K562 (cell line): ENCODE measurements around the gene C16orf86. TPM values are rescaled to one million over a fixed set of nuclear protein-coding genes. Genes with fewer than 3 reads are reported as not detected.

Experiments
- ARID4B ChIP-seq: sonication (generic); formaldehyde crosslinking; IDR thresholded peaks from 2 replicates; pipeline ENCODE4 v1.8.0; 2022; ENCODE audit warnings: mild to moderate bottlenecking, missing genetic modification reagents
- ATF4 ChIP-seq: fragments of 450-650 bp; formaldehyde crosslinking; IDR thresholded peaks from 2 replicates; pipeline ENCODE4 v1.4.0; 2022; ENCODE audit warnings: mild to moderate bottlenecking, moderate library complexity
- CXXC5 ChIP-seq: fragments of 250-450 bp; sonication (Bioruptor Pico); IDR thresholded peaks from 2 replicates; pipeline ENCODE4 v1.8.0; 2022; ENCODE audit warnings: inconsistent platforms, mild to moderate bottlenecking, moderate library complexity
- ETV1 ChIP-seq: fragments of 450-650 bp; conservative IDR thresholded peaks from 2 replicates; pipeline ENCODE4 v1.6.1; 2016; ENCODE audit warnings: missing genetic modification characterization, control low read depth, low read depth, missing compliant biosample characterization
- HNRNPL ChIP-seq: fragments of 200-400 bp; formaldehyde crosslinking; IDR thresholded peaks from 2 replicates; pipeline ENCODE4 v1.6.1; 2017; ENCODE audit warnings: low read depth, mild to moderate bottlenecking, low read length
- ILK ChIP-seq: fragments of 450-650 bp; IDR thresholded peaks from 2 replicates; pipeline ENCODE4 v1.6.1; 2016; ENCODE audit warnings: missing genetic modification characterization, low read depth, mild to moderate bottlenecking, missing compliant biosample characterization, moderate library complexity, borderline replicate concordance
- KLF1 ChIP-seq: fragments of 450-650 bp; IDR thresholded peaks from 2 replicates; pipeline ENCODE4 v1.6.1; 2016; ENCODE audit warnings: missing genetic modification characterization, missing compliant biosample characterization
- NCOA6 ChIP-seq: fragments of 450-650 bp; IDR thresholded peaks from 2 replicates; pipeline ENCODE4 v1.6.1; 2017; ENCODE audit warnings: mild to moderate bottlenecking
- RBM17 ChIP-seq: fragments of 200-400 bp; formaldehyde crosslinking; IDR thresholded peaks from 2 replicates; pipeline ENCODE4 v1.6.1; 2017; ENCODE audit warnings: low read depth, mild to moderate bottlenecking, low read length, borderline replicate concordance
- SIN3A ChIP-seq, 2 experiments: fragments of 150-350 bp in 1 of 2; IDR thresholded peaks; 2 replicates each; pipeline ENCODE4 v1.6.1; 2011 to 2016; ENCODE audit warnings: borderline replicate concordance in 2 of 2, low read depth in 2 of 2, low read length in 2 of 2, mild to moderate bottlenecking in 2 of 2, moderate library complexity in 2 of 2; ENCODE audit not compliant: control insufficient read depth in 1 of 2
- ZBTB33 ChIP-seq: sonication (generic); formaldehyde crosslinking; IDR thresholded peaks from 2 replicates; pipeline ENCODE4 v1.8.1; 2023; ENCODE audit warnings: mild to moderate bottlenecking, missing genetic modification reagents
- ZNF146 ChIP-seq: IDR thresholded peaks from one replicate; pipeline ENCODE4 v1.6.1; 2018; ENCODE audit warnings: missing compliant biosample characterization; ENCODE audit not compliant: unreplicated experiment
- ZNF41 ChIP-seq: fragments of 250-450 bp; sonication (Bioruptor Pico); conservative IDR thresholded peaks from 2 replicates; pipeline ENCODE4 v1.4.0; 2020; ENCODE audit warnings: mild to moderate bottlenecking
- polyA plus RNA-seq, 8 experiments: library from polyadenylated mRNA; depleted of rRNA in 4 of 8; stranded (reverse) in 5 of 8; unstranded in 3 of 8; fragments of >200 nt; fragmentation: Nextera tagmentation in 2 of 8; fragmentation: Illumina TruSeq in 1 of 8; extraction: Ambion mirVana in 2 of 8; extraction: Trizol in 1 of 8; gene quantifications; 2 replicates each; pipeline versions ENCODE4 v1.2.1 to v1.2.3, GENCODE V29; 2011 to 2014; ENCODE audit warnings: inconsistent platforms in 1 of 8, missing spikeins in 1 of 8
- total RNA-seq, 7 experiments: library from RNA; depleted of rRNA in 6 of 7; stranded (reverse); fragments of >200 nt in 6 of 7; fragmentation: Illumina TruSeq in 2 of 7; extraction: Trizol in 2 of 7; gene quantifications; 2 replicates each; pipeline versions ENCODE4 v1.2.1 to v1.2.3, GENCODE V29; 2011 to 2021; ENCODE audit warnings: low replicate concordance in 1 of 7
- TF ChIP-seq, protein P1 (sequence below): fragments of 200-800 bp; sonication (Bioruptor generic); IDR thresholded peaks from 2 replicates; pipeline ENCODE4 v1.6.1; 2017; ENCODE audit warnings: missing genetic modification characterization, missing compliant biosample characterization
- TF ChIP-seq, protein P2 (sequence below): fragments of 250-450 bp; sonication (Bioruptor Pico); IDR thresholded peaks from 2 replicates; pipeline ENCODE4 v1.5.1; 2021; ENCODE audit warnings: mild to moderate bottlenecking

C16orf86 gene
- total and polyA plus RNA-seq, 9 of the 15 experiments (the other 6 are each of a cell fraction or from before 2014, with no cell fraction given) = 0.13 to 1.2 (median 0.27) TPM; not detected in 3

DNA sequence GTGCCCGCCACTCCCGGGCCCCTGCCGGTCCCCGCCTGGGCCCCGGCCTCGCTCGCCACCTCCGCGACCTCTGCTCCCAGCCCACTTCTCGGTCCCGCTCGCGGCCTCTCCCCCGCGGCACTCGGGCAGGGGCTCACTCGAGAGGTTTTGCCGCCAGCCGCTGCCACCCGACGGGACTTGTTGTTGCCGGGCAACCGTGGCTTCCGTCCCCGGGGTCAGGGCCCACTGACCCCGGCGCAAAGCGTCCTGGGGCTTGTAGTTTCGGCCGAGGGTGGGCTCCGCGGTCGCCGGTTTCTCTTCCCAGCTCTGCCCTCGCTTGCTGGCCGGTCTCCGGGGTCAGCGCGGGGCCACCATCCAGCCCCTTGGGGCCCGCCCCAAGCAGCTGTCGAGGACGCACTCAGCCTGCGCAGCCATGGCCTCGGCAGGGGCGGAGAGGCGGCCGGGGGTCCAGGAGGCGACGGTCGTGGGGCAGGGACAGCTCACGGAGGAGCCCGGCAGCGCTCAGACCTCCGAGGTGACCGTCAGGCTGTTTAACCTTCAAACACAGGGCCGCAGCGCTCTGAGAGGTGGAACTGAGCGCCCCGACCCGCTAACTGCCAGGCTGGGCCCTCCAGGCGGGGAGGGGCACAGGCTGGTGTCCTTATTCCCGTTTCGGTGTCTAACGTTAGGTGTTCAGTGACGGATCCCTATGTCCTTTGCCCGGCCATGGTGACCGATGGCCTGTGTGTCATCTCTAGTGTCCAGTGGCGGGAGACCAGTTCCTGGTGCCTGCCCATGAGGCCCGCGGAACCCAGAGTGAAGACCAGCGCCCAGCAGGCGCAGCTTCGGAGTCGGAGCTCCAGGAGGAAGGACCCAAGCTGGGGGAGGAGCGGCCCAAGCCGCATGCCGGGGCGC is at the start of gene C16orf86, which contains the start of gene ENKD1 (continued):
- TF ChIP-seq ZBTB33 = peak; percentile 99
- peak; percentile 93 for TF ChIP-seq ARID4B (CRISPR knock-in tag)
- no peak for TF ChIP-seq KLF1 (tag)
- peak; percentile 62 for TF ChIP-seq CXXC5 (CRISPR knock-in tag)
- TF ChIP-seq ZNF41 (CRISPR knock-in tag) = no peak
- TF ChIP-seq RBM17 = no peak
- TF ChIP-seq SIN3A (IDR thresholded peaks at IDR 0.05; ENCODE audit: borderline replicate concordance in 2 of 2, control insufficient read depth in 1 of 2, low read depth in 2 of 2, low read length in 2 of 2) = peak; percentile 71 to 80; a peak in 3 of 4 replicates
- peak; percentile 68; the same call in 1 of the 2 replicates for TF ChIP-seq NCOA6
- TF ChIP-seq ZNF146 (CRISPR knock-in tag) = no peak
- peak; percentile 69; the same call in 1 of the 2 replicates for TF ChIP-seq HNRNPL
- peak; percentile 34; the same call in 1 of the 2 replicates for TF ChIP-seq ATF4
- no peak for TF ChIP-seq ILK (tag)
- TF ChIP-seq, protein P1, sequence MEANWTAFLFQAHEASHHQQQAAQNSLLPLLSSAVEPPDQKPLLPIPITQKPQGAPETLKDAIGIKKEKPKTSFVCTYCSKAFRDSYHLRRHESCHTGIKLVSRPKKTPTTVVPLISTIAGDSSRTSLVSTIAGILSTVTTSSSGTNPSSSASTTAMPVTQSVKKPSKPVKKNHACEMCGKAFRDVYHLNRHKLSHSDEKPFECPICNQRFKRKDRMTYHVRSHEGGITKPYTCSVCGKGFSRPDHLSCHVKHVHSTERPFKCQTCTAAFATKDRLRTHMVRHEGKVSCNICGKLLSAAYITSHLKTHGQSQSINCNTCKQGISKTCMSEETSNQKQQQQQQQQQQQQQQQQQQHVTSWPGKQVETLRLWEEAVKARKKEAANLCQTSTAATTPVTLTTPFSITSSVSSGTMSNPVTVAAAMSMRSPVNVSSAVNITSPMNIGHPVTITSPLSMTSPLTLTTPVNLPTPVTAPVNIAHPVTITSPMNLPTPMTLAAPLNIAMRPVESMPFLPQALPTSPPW (CRISPR knock-in tag) = peak; percentile 59; the same call in 1 of the 2 replicates
- peak; percentile 45; the same call in 1 of the 2 replicates for TF ChIP-seq ETV1 (tag)
- TF ChIP-seq, protein P2, sequence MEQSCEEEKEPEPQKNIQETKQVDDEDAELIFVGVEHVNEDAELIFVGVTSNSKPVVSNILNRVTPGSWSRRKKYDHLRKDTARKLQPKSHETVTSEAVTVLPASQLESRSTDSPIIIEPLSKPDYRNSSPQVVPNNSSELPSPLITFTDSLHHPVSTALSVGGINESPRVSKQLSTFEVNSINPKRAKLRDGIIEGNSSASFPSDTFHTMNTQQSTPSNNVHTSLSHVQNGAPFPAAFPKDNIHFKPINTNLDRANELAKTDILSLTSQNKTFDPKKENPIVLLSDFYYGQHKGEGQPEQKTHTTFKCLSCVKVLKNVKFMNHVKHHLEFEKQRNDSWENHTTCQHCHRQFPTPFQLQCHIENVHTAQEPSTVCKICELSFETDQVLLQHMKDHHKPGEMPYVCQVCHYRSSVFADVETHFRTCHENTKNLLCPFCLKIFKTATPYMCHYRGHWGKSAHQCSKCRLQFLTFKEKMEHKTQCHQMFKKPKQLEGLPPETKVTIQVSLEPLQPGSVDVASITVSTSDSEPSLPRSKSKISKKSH = no peak
